WTC11 (cell line): ENCODE measurements around the gene ZNF358. TPM values are rescaled to one million over a fixed set of nuclear protein-coding genes. Genes with fewer than 3 reads are reported as not detected.

Source experiments
- ELF4 ChIP-seq: sonication (generic); formaldehyde crosslinking; IDR thresholded peaks from 2 replicates; pipeline ENCODE4 v1.8.1; 2022; ENCODE audit warnings: low read depth, mild to moderate bottlenecking, moderate library complexity, missing genetic modification reagents
- FOXJ3 ChIP-seq: sonication (generic); formaldehyde crosslinking; IDR thresholded peaks from 2 replicates; pipeline ENCODE4 v1.9.0; 2021; ENCODE audit warnings: missing genetic modification reagents, mild to moderate bottlenecking, borderline replicate concordance
- GABPB1 ChIP-seq: sonication (generic); formaldehyde crosslinking; IDR thresholded peaks from 2 replicates; pipeline ENCODE4 v1.8.1; 2023; ENCODE audit warnings: mild to moderate bottlenecking, missing genetic modification reagents
- GTF2I ChIP-seq: fragments of 250-450 bp; sonication (Bioruptor Pico); conservative IDR thresholded peaks from 2 replicates; pipeline ENCODE4 v1.4.0; 2021; ENCODE audit warnings: mild to moderate bottlenecking
- JAZF1 ChIP-seq: fragments of 250-450 bp; sonication (Bioruptor Pico); IDR thresholded peaks from 2 replicates; pipeline ENCODE4 v1.9.0; 2021; ENCODE audit warnings: moderate library complexity, mild to moderate bottlenecking, inconsistent platforms
- KAT7 ChIP-seq: sonication (generic); formaldehyde crosslinking; IDR thresholded peaks from 2 replicates; pipeline ENCODE4 v1.8.1; 2023; ENCODE audit warnings: missing genetic modification reagents, mild to moderate bottlenecking, borderline replicate concordance
- MXD4 ChIP-seq: fragments of 250-450 bp; sonication (Bioruptor Pico); IDR thresholded peaks from 2 replicates; pipeline ENCODE4 v1.8.0; 2021; ENCODE audit warnings: mild to moderate bottlenecking, moderate library complexity, borderline replicate concordance
- NFATC4 ChIP-seq: fragments of 250-450 bp; sonication (Bioruptor Pico); IDR thresholded peaks from 2 replicates; pipeline ENCODE4 v1.9.0; 2021; ENCODE audit warnings: mild to moderate bottlenecking
- NFE2L1 ChIP-seq: sonication (generic); formaldehyde crosslinking; IDR thresholded peaks from 2 replicates; pipeline ENCODE4 v1.8.1; 2023; ENCODE audit warnings: missing genetic modification reagents
- PRRX2 ChIP-seq: fragments of 250-450 bp; sonication (Bioruptor Pico); IDR thresholded peaks from 2 replicates; pipeline ENCODE4 v1.8.0; 2021; ENCODE audit warnings: mild to moderate bottlenecking
- TEAD1 ChIP-seq: sonication (generic); formaldehyde crosslinking; IDR thresholded peaks from 2 replicates; pipeline ENCODE4 v1.8.0; 2022; ENCODE audit warnings: mild to moderate bottlenecking, missing genetic modification reagents
- ZNF416 ChIP-seq: fragments of 250-450 bp; sonication (Bioruptor Pico); IDR thresholded peaks from 2 replicates; pipeline ENCODE4 v1.9.0; 2021; ENCODE audit warnings: mild to moderate bottlenecking, inconsistent platforms
- ZNF671 ChIP-seq: fragments of 250-450 bp; sonication (Bioruptor Pico); IDR thresholded peaks from 2 replicates; pipeline ENCODE4 v1.8.0; 2021; ENCODE audit warnings: mild to moderate bottlenecking
- total RNA-seq: library from RNA; stranded (reverse); gene quantifications from 3 replicates; pipeline ENCODE4 v1.2.3, GENCODE V29; 2021
- TF ChIP-seq, protein P1 (sequence below): fragments of 200-600 bp; IDR thresholded peaks from 2 replicates; pipeline ENCODE4 v1.8.0; 2022; ENCODE audit warnings: antibody characterized with exemption
- TF ChIP-seq, protein P2 (sequence below): sonication (generic); formaldehyde crosslinking; IDR thresholded peaks from 2 replicates; pipeline ENCODE4 v1.8.1; 2023; ENCODE audit warnings: mild to moderate bottlenecking, missing genetic modification reagents, borderline replicate concordance
- TF ChIP-seq, protein P3 (sequence below): sonication (generic); formaldehyde crosslinking; IDR thresholded peaks from 2 replicates; pipeline ENCODE4 v1.8.1; 2023; ENCODE audit warnings: mild to moderate bottlenecking, missing genetic modification reagents, moderate library complexity
- TF ChIP-seq, protein P4 (sequence below): sonication (generic); formaldehyde crosslinking; IDR thresholded peaks from 2 replicates; pipeline ENCODE4 v1.8.0; 2022; ENCODE audit warnings: mild to moderate bottlenecking, missing genetic modification reagents
- TF ChIP-seq, protein P5 (sequence below): fragments of 250-450 bp; sonication (Bioruptor Pico); IDR thresholded peaks from 2 replicates; pipeline ENCODE4 v2.1.2; 2022; ENCODE audit warnings: mild to moderate bottlenecking, moderate library complexity
- TF ChIP-seq, protein P6 (sequence below): sonication (generic); formaldehyde crosslinking; IDR thresholded peaks from 2 replicates; pipeline ENCODE4 v1.8.0; 2022; ENCODE audit warnings: mild to moderate bottlenecking, missing genetic modification reagents
- TF ChIP-seq, protein P7 (sequence below): sonication (generic); formaldehyde crosslinking; IDR thresholded peaks from 2 replicates; pipeline ENCODE4 v1.8.1; 2022; ENCODE audit warnings: mild to moderate bottlenecking, missing genetic modification reagents, moderate library complexity, borderline replicate concordance
- TF ChIP-seq, protein P8 (sequence below): fragments of 250-450 bp; sonication (Bioruptor Pico); IDR thresholded peaks from 2 replicates; pipeline ENCODE4 v1.9.0; 2021; ENCODE audit warnings: moderate library complexity, mild to moderate bottlenecking, inconsistent platforms, borderline replicate concordance
- TF ChIP-seq, protein P9 (sequence below): fragments of 250-450 bp; sonication (Bioruptor Pico); IDR thresholded peaks from 2 replicates; pipeline ENCODE4 v1.8.0; 2021; ENCODE audit warnings: mild to moderate bottlenecking
- TF ChIP-seq, protein P10 (sequence below): sonication (generic); formaldehyde crosslinking; IDR thresholded peaks from 2 replicates; pipeline ENCODE4 v1.8.0; 2023; ENCODE audit warnings: missing genetic modification reagents
- TF ChIP-seq, protein P11 (sequence below): sonication (generic); formaldehyde crosslinking; conservative IDR thresholded peaks from 2 replicates; pipeline ENCODE4 v1.8.1; 2022; ENCODE audit warnings: mild to moderate bottlenecking, missing genetic modification reagents

The ZNF358 gene
- total RNA-seq, 1 experiment from 2014 or later, result 37.5 TPM

DNA sequence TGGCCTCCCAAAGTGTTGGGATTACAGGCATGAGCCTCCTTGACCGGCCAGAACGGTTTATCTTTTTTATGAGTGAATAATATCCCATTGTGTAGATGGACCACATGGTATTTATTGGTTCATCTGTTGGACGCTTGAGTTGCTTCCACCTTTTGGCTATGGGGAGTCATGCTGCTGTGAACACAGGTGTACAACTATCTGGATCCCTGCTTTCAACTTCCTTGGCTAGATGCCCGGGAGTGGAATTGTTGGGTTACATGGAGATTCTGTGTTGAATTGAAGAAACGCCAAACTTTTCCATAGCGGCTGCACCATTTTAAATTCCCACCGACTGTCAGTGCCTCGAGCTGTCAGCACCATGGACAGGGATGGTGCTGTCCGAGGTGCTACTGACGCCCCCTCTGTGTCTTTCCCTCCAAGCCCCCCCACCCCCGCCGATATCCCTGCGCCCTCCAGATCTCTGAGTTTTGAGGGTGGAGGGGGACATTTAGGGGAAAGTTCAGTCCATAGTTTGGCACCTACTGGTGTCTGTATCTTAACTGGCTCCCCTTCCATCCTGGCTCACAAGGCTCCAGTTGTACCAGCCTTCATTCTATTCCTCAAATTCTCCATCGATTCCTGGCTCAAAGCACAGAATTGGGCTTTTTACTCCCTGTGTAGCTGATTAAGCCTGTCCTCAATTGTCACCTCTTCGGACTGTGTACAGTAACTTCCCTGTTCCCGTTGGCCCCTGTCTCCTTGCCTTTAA, 46.9 kb downstream of the ZNF358 start (continued):
- TF ChIP-seq, protein P1, sequence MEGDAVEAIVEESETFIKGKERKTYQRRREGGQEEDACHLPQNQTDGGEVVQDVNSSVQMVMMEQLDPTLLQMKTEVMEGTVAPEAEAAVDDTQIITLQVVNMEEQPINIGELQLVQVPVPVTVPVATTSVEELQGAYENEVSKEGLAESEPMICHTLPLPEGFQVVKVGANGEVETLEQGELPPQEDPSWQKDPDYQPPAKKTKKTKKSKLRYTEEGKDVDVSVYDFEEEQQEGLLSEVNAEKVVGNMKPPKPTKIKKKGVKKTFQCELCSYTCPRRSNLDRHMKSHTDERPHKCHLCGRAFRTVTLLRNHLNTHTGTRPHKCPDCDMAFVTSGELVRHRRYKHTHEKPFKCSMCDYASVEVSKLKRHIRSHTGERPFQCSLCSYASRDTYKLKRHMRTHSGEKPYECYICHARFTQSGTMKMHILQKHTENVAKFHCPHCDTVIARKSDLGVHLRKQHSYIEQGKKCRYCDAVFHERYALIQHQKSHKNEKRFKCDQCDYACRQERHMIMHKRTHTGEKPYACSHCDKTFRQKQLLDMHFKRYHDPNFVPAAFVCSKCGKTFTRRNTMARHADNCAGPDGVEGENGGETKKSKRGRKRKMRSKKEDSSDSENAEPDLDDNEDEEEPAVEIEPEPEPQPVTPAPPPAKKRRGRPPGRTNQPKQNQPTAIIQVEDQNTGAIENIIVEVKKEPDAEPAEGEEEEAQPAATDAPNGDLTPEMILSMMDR, result no peak
- 0 out of 2 replicates have a peak, but pooled peaks have one; percentile 18 for TF ChIP-seq GABPB1 (CRISPR knock-in tag)
- peak; percentile 100 for TF ChIP-seq KAT7 (CRISPR knock-in tag)
- no peak for TF ChIP-seq ZNF671 (CRISPR knock-in tag)
- TF ChIP-seq, protein P2, sequence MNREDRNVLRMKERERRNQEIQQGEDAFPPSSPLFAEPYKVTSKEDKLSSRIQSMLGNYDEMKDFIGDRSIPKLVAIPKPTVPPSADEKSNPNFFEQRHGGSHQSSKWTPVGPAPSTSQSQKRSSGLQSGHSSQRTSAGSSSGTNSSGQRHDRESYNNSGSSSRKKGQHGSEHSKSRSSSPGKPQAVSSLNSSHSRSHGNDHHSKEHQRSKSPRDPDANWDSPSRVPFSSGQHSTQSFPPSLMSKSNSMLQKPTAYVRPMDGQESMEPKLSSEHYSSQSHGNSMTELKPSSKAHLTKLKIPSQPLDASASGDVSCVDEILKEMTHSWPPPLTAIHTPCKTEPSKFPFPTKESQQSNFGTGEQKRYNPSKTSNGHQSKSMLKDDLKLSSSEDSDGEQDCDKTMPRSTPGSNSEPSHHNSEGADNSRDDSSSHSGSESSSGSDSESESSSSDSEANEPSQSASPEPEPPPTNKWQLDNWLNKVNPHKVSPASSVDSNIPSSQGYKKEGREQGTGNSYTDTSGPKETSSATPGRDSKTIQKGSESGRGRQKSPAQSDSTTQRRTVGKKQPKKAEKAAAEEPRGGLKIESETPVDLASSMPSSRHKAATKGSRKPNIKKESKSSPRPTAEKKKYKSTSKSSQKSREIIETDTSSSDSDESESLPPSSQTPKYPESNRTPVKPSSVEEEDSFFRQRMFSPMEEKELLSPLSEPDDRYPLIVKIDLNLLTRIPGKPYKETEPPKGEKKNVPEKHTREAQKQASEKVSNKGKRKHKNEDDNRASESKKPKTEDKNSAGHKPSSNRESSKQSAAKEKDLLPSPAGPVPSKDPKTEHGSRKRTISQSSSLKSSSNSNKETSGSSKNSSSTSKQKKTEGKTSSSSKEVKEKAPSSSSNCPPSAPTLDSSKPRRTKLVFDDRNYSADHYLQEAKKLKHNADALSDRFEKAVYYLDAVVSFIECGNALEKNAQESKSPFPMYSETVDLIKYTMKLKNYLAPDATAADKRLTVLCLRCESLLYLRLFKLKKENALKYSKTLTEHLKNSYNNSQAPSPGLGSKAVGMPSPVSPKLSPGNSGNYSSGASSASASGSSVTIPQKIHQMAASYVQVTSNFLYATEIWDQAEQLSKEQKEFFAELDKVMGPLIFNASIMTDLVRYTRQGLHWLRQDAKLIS (CRISPR knock-in tag), result peak; percentile 79; the same call in 1 of the 2 replicates
- TF ChIP-seq, protein P3, sequence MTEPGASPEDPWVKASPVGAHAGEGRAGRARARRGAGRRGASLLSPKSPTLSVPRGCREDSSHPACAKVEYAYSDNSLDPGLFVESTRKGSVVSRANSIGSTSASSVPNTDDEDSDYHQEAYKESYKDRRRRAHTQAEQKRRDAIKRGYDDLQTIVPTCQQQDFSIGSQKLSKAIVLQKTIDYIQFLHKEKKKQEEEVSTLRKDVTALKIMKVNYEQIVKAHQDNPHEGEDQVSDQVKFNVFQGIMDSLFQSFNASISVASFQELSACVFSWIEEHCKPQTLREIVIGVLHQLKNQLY, result peak; percentile 96; the same call in 1 of the 2 replicates
- TF ChIP-seq, protein P4, sequence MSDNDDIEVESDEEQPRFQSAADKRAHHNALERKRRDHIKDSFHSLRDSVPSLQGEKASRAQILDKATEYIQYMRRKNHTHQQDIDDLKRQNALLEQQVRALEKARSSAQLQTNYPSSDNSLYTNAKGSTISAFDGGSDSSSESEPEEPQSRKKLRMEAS (CRISPR knock-in tag), result peak; percentile 67; the same call in 1 of the 2 replicates
- TF ChIP-seq ELF4 (CRISPR knock-in tag), result peak; percentile 97
- TF ChIP-seq, protein P5, sequence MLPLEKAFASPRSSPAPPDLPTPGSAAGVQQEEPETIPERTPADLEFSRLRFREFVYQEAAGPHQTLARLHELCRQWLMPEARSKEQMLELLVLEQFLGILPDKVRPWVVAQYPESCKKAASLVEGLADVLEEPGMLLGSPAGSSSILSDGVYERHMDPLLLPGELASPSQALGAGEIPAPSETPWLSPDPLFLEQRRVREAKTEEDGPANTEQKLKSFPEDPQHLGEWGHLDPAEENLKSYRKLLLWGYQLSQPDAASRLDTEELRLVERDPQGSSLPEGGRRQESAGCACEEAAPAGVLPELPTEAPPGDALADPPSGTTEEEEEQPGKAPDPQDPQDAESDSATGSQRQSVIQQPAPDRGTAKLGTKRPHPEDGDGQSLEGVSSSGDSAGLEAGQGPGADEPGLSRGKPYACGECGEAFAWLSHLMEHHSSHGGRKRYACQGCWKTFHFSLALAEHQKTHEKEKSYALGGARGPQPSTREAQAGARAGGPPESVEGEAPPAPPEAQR (CRISPR knock-in tag), result 0 out of 2 replicates have a peak, but pooled peaks have one; percentile 64
- TF ChIP-seq, protein P6, sequence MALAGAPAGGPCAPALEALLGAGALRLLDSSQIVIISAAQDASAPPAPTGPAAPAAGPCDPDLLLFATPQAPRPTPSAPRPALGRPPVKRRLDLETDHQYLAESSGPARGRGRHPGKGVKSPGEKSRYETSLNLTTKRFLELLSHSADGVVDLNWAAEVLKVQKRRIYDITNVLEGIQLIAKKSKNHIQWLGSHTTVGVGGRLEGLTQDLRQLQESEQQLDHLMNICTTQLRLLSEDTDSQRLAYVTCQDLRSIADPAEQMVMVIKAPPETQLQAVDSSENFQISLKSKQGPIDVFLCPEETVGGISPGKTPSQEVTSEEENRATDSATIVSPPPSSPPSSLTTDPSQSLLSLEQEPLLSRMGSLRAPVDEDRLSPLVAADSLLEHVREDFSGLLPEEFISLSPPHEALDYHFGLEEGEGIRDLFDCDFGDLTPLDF, result peak; percentile 93
- peak; percentile 99 for TF ChIP-seq TEAD1 (CRISPR knock-in tag)
- no peak for TF ChIP-seq GTF2I (CRISPR knock-in tag)
- TF ChIP-seq, protein P7, sequence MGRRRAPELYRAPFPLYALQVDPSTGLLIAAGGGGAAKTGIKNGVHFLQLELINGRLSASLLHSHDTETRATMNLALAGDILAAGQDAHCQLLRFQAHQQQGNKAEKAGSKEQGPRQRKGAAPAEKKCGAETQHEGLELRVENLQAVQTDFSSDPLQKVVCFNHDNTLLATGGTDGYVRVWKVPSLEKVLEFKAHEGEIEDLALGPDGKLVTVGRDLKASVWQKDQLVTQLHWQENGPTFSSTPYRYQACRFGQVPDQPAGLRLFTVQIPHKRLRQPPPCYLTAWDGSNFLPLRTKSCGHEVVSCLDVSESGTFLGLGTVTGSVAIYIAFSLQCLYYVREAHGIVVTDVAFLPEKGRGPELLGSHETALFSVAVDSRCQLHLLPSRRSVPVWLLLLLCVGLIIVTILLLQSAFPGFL, result peak; percentile 98; the same call in 1 of the 2 replicates
- no peak for TF ChIP-seq PRRX2 (CRISPR knock-in tag)
- no peak for TF ChIP-seq NFATC4
- TF ChIP-seq, protein P8, sequence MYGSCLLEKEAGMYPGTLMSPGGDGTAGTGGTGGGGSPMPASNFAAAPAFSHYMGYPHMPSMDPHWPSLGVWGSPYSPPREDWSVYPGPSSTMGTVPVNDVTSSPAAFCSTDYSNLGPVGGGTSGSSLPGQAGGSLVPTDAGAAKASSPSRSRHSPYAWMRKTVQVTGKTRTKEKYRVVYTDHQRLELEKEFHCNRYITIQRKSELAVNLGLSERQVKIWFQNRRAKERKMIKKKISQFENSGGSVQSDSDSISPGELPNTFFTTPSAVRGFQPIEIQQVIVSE (CRISPR knock-in tag), result no peak
- no peak for TF ChIP-seq ZNF416 (CRISPR knock-in tag)
- TF ChIP-seq, protein P9, sequence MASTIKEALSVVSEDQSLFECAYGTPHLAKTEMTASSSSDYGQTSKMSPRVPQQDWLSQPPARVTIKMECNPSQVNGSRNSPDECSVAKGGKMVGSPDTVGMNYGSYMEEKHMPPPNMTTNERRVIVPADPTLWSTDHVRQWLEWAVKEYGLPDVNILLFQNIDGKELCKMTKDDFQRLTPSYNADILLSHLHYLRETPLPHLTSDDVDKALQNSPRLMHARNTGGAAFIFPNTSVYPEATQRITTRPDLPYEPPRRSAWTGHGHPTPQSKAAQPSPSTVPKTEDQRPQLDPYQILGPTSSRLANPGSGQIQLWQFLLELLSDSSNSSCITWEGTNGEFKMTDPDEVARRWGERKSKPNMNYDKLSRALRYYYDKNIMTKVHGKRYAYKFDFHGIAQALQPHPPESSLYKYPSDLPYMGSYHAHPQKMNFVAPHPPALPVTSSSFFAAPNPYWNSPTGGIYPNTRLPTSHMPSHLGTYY, result no peak
- TF ChIP-seq, protein P10, sequence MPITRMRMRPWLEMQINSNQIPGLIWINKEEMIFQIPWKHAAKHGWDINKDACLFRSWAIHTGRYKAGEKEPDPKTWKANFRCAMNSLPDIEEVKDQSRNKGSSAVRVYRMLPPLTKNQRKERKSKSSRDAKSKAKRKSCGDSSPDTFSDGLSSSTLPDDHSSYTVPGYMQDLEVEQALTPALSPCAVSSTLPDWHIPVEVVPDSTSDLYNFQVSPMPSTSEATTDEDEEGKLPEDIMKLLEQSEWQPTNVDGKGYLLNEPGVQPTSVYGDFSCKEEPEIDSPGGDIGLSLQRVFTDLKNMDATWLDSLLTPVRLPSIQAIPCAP (CRISPR knock-in tag), result peak; percentile 99
- no peak for TF ChIP-seq MXD4
- no peak for TF ChIP-seq JAZF1
- TF ChIP-seq FOXJ3, result peak; percentile 95; the same call in 1 of the 2 replicates
- TF ChIP-seq NFE2L1 (CRISPR knock-in tag), result peak; percentile 97
- TF ChIP-seq, protein P11, sequence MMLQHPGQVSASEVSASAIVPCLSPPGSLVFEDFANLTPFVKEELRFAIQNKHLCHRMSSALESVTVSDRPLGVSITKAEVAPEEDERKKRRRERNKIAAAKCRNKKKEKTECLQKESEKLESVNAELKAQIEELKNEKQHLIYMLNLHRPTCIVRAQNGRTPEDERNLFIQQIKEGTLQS, result peak; percentile 85
